H1 (cell line): Measurements from ENCODE around the gene SNX13. TPM values are rescaled to one million over a fixed set of nuclear protein-coding genes. Genes with fewer than 3 reads are reported as not detected.

Source experiments
- CTCF ChIA-PET: fragments of 300-600 bp; sonication (Branson Sonifier 250); formaldehyde crosslinking; loops from one replicate; lab custom pipeline; 2021; ENCODE audit not compliant: partially characterized antibody; lab: Charles Lee
- POLR2A ChIA-PET: fragments of 300-600 bp; sonication (Branson Sonifier 250); formaldehyde crosslinking; loops from one replicate; lab custom pipeline; 2021; ENCODE audit warnings: inconsistent platforms; ENCODE audit not compliant: partially characterized antibody; lab: Charles Lee
- DNase-seq, 2 experiments: peaks; one replicate each; pipeline versions ENCODE4 v3.0.0 to v3.0.0-alpha.2; 2010 to 2022; ENCODE audit warnings: low spot score in 2 of 2, low read depth in 1 of 2, mixed read lengths in 1 of 2
- FAIRE-seq: peaks from 2 replicates; lab custom pipeline; 2011; peaks lifted over from hg19 to GRCh38; lab: Jason Lieb, UNC
- H2AFZ ChIP-seq: 2 replicates; pipeline ENCODE4 v1.8.1; 2012; ENCODE audit warnings: low read length, inconsistent platforms
- H2AK5ac ChIP-seq: 2 replicates; pipeline ENCODE4 v1.6.1; 2013; ENCODE audit warnings: low read depth, low read length
- H2BK120ac ChIP-seq: replicated peaks from 2 replicates; pipeline ENCODE3; 2013; ENCODE audit warnings: low read depth, low read length, inconsistent platforms
- H2BK12ac ChIP-seq: 2 replicates; pipeline ENCODE4 v1.6.1; 2013; ENCODE audit warnings: low read depth, low read length
- H2BK15ac ChIP-seq: 2 replicates; pipeline ENCODE4 v1.6.1; 2013; ENCODE audit warnings: low read length
- H2BK20ac ChIP-seq: 2 replicates; pipeline ENCODE4 v1.6.1; 2013; ENCODE audit warnings: low read length
- H2BK5ac ChIP-seq: 2 replicates; pipeline ENCODE4 v1.6.1; 2013; ENCODE audit warnings: low read depth, low read length
- H3K14ac ChIP-seq: 2 replicates; pipeline ENCODE4 v1.6.1; 2013; ENCODE audit warnings: inconsistent platforms; ENCODE audit not compliant: insufficient read length
- H3K18ac ChIP-seq: 2 replicates; pipeline ENCODE4 v1.6.1; 2013; ENCODE audit warnings: low read length; ENCODE audit errors: extremely low read depth
- H3K23ac ChIP-seq: 2 replicates; pipeline ENCODE4 v1.6.1; 2013; ENCODE audit warnings: inconsistent platforms; ENCODE audit not compliant: insufficient read length
- H3K23me2 ChIP-seq: 2 replicates; pipeline ENCODE4 v1.6.1; 2013; ENCODE audit warnings: low read depth, low read length
- H3K27ac ChIP-seq: 2 replicates; pipeline ENCODE4 v1.6.1; 2011; ENCODE audit warnings: low read depth, low read length, inconsistent platforms
- H3K27me3 ChIP-seq, 4 experiments: replicated peaks in 1 of 4; 1 replicate in 1 of 4; 2 replicates in 3 of 4; pipeline versions ENCODE4 v1.6.1 to v1.8.1; 2011 to 2013; ENCODE audit warnings: low read length in 3 of 4, mild to moderate bottlenecking in 3 of 4, inconsistent platforms in 2 of 4, mixed read lengths in 2 of 4, moderate library complexity in 1 of 4; ENCODE audit not compliant: control insufficient read depth in 3 of 4, insufficient read depth in 3 of 4; ENCODE audit errors: extremely low read depth in 1 of 4
- H3K36me3 ChIP-seq, 4 experiments: 2 replicates each; pipeline versions ENCODE4 v1.6.1 to v1.8.1; 2011 to 2013; ENCODE audit warnings: mild to moderate bottlenecking in 4 of 4, low read length in 3 of 4, moderate library complexity in 2 of 4, control low read depth in 1 of 4, inconsistent platforms in 1 of 4; ENCODE audit not compliant: insufficient read depth in 4 of 4, control insufficient read depth in 2 of 4
- H3K4ac ChIP-seq: replicated peaks from 2 replicates; pipeline ENCODE3; 2013; ENCODE audit warnings: low read length, low read depth, mixed read lengths, inconsistent platforms; ENCODE audit not compliant: insufficient read length
- H3K4me1 ChIP-seq, 4 experiments: replicated peaks in 1 of 4; 1 replicate in 1 of 4; 2 replicates in 3 of 4; pipeline versions ENCODE4 v1.6.1 to v1.8.1; 2011 to 2013; ENCODE audit warnings: low read length in 3 of 4, inconsistent platforms in 2 of 4, mixed read lengths in 1 of 4; ENCODE audit not compliant: insufficient read depth in 4 of 4, control insufficient read depth in 3 of 4
- H3K4me2 ChIP-seq, 2 experiments: 2 replicates each; pipeline versions ENCODE4 v1.6.1 to v1.8.1; 2011 to 2013; ENCODE audit warnings: low read depth in 2 of 2, low read length in 2 of 2, control low read depth in 1 of 2, inconsistent platforms in 1 of 2, mild to moderate bottlenecking in 1 of 2; ENCODE audit not compliant: insufficient read depth in 1 of 2
- H3K4me3 ChIP-seq, 4 experiments: fragments of 200-600, 300-600 bp in 1 of 4; sonication (generic), shearing (Covaris generic), sonication (Bioruptor Twin) in 1 of 4; 2 replicates each; pipeline versions ENCODE4 v1.5.1 to v1.8.1; 2011 to 2016; ENCODE audit warnings: low read length in 4 of 4, low read depth in 3 of 4, control low read depth in 2 of 4, inconsistent platforms in 2 of 4, mild to moderate bottlenecking in 2 of 4, mixed read lengths in 1 of 4, moderate library complexity in 1 of 4; ENCODE audit not compliant: insufficient read depth in 2 of 4; ENCODE audit errors: extremely low read depth in 1 of 4
- H3K56ac ChIP-seq: replicated peaks from 2 replicates; pipeline ENCODE3; 2013; ENCODE audit warnings: low read depth, mild to moderate bottlenecking, mixed read lengths, low read length, inconsistent platforms; ENCODE audit not compliant: insufficient read length
- H3K79me1 ChIP-seq: 2 replicates; pipeline ENCODE4 v1.6.1; 2013; ENCODE audit warnings: low read depth, low read length, control low read depth
- H3K79me2 ChIP-seq, 2 experiments: 2 replicates each; pipeline versions ENCODE4 v1.6.1 to v1.8.1; 2012 to 2013; ENCODE audit warnings: low read length in 2 of 2, mild to moderate bottlenecking in 2 of 2, inconsistent platforms in 1 of 2; ENCODE audit not compliant: insufficient read depth in 2 of 2, control insufficient read depth in 1 of 2
- H3K9ac ChIP-seq, 4 experiments: replicated peaks in 1 of 4; 1 replicate in 1 of 4; 2 replicates in 3 of 4; pipeline versions ENCODE4 v1.6.1 to v1.8.1; 2011 to 2013; ENCODE audit warnings: low read depth in 3 of 4, low read length in 3 of 4, control low read depth in 2 of 4, mild to moderate bottlenecking in 2 of 4, moderate library complexity in 2 of 4, inconsistent platforms in 1 of 4; ENCODE audit errors: extremely low read depth in 1 of 4
- H3K9me3 ChIP-seq, 2 experiments: 2 replicates each; pipeline versions ENCODE4 v1.6.1 to v1.8.1; 2012 to 2013; ENCODE audit warnings: mild to moderate bottlenecking in 2 of 2, moderate library complexity in 2 of 2, control low read depth in 1 of 2, inconsistent platforms in 1 of 2, low read depth in 1 of 2, low read length in 1 of 2, mixed read lengths in 1 of 2; ENCODE audit not compliant: insufficient read depth in 2 of 2
- H4K20me1 ChIP-seq, 2 experiments: replicated peaks in 1 of 2; 2 replicates each; pipeline versions ENCODE3 to v1.8.1; 2011 to 2013; ENCODE audit warnings: inconsistent platforms in 2 of 2, low read length in 2 of 2, mild to moderate bottlenecking in 1 of 2; ENCODE audit not compliant: insufficient read depth in 2 of 2, control insufficient read depth in 1 of 2
- H4K5ac ChIP-seq: 2 replicates; pipeline ENCODE4 v1.6.1; 2013; ENCODE audit warnings: low read length, low read depth, mixed read lengths, inconsistent platforms; ENCODE audit not compliant: insufficient read length
- H4K8ac ChIP-seq: 2 replicates; pipeline ENCODE4 v1.8.0; 2013; ENCODE audit warnings: mild to moderate bottlenecking, moderate library complexity, low read length, inconsistent platforms; ENCODE audit not compliant: insufficient read depth; ENCODE audit errors: extremely low read depth
- H4K91ac ChIP-seq: replicated peaks from 2 replicates; pipeline ENCODE3; 2013; ENCODE audit warnings: low read length, mixed read lengths, inconsistent platforms; ENCODE audit not compliant: insufficient read length
- EGR1 ChIP-seq: IDR thresholded peaks from 2 replicates; pipeline ENCODE4 v1.6.1; 2011; ENCODE audit warnings: low read depth, low read length, borderline replicate concordance
- RAD21 ChIP-seq, 2 experiments: IDR thresholded peaks in 1 of 2; conservative IDR thresholded peaks in 1 of 2; 2 replicates each; pipeline ENCODE4 v1.6.1; 2011; ENCODE audit warnings: low read depth in 2 of 2, low read length in 2 of 2, improper control_type of control experiment in 1 of 2, inconsistent platforms in 1 of 2, mild to moderate bottlenecking in 1 of 2, moderate library complexity in 1 of 2
- RBBP5 ChIP-seq: IDR thresholded peaks from 2 replicates; pipeline ENCODE4 v1.7.1; 2012; ENCODE audit warnings: low read depth, mild to moderate bottlenecking, inconsistent platforms, low read length, moderate library complexity, borderline replicate concordance
- RFX5 ChIP-seq: IDR thresholded peaks from 2 replicates; pipeline ENCODE4 v1.6.1; 2011; ENCODE audit warnings: low read depth, low read length, improper control_type of control experiment, borderline replicate concordance
- SIN3A ChIP-seq, 2 experiments: IDR thresholded peaks in 1 of 2; conservative IDR thresholded peaks in 1 of 2; 2 replicates each; pipeline ENCODE4 v1.6.1; 2011 to 2012; ENCODE audit warnings: low read length in 2 of 2, improper control_type of control experiment in 1 of 2, low read depth in 1 of 2, mild to moderate bottlenecking in 1 of 2
- SIRT6 ChIP-seq: IDR thresholded peaks from one replicate; pipeline ENCODE4 v1.7.1; 2012; ENCODE audit warnings: low read length, inconsistent platforms
- SIX5 ChIP-seq: IDR thresholded peaks from 2 replicates; pipeline ENCODE4 v1.6.1; 2011; ENCODE audit warnings: mild to moderate bottlenecking, low read depth, low read length
- SRF ChIP-seq: IDR thresholded peaks from 2 replicates; pipeline ENCODE4 v1.6.1; 2011; ENCODE audit warnings: mild to moderate bottlenecking, low read depth, low read length, moderate library complexity
- TAF1 ChIP-seq: IDR thresholded peaks from 2 replicates; pipeline ENCODE4 v1.6.1; 2011; ENCODE audit warnings: mild to moderate bottlenecking, low read depth, low read length
- TCF12 ChIP-seq: IDR thresholded peaks from 2 replicates; pipeline ENCODE4 v1.6.1; 2011; ENCODE audit warnings: low read depth, mild to moderate bottlenecking, low read length
- TEAD4 ChIP-seq: IDR thresholded peaks from 2 replicates; pipeline ENCODE4 v1.6.1; 2012; ENCODE audit warnings: low read depth, low read length, inconsistent platforms, mixed read lengths
- ZNF274 ChIP-seq: IDR thresholded peaks from 2 replicates; pipeline ENCODE4 v1.7.0; 2012; ENCODE audit warnings: low read length, borderline replicate concordance; ENCODE audit errors: extremely low read depth
- WGBS, 2 experiments: shearing (Covaris generic) in 1 of 2; methylation state at CpG; one replicate each; pipeline versions ENCODE4 v1.1.6 to v1.1.7; 2013 to 2015; ENCODE audit warnings: low lambda C conversion rate in 2 of 2, mixed read lengths in 2 of 2, inconsistent platforms in 1 of 2, low coverage in 1 of 2, missing lambda C conversion rate in 1 of 2; ENCODE audit not compliant: insufficient replicate concordance in 2 of 2, insufficient coverage in 1 of 2, insufficient read length in 1 of 2; ENCODE audit errors: extremely low coverage in 1 of 2, missing lambda C conversion rate in 1 of 2; 5-methylcytosine and 5-hydroxymethylcytosine counted together
- polyA plus RNA-seq, 7 experiments: library from polyadenylated mRNA; depleted of rRNA in 3 of 7; stranded (reverse) in 5 of 7; unstranded in 2 of 7; fragments of >200 nt in 5 of 7; fragments of 200-250 nt in 2 of 7; gene quantifications; 1 replicate in 5 of 7; 2 replicates in 1 of 7; 4 replicates in 1 of 7; pipeline versions ENCODE4 v1.2.1 to v1.2.3, GENCODE V29; 2011 to 2013; ENCODE audit warnings: missing spikeins in 2 of 7, mixed read lengths in 2 of 7
- total RNA-seq: library from RNA; stranded (reverse); fragmentation: NEBNext Ultra II Directional; extraction: Animal tissue kit (Norgen Biotek cat#: 25700); gene quantifications from 2 replicates; pipeline ENCODE4 v1.2.1, GENCODE V29; 2021

SNX13 gene
- total and polyA plus RNA-seq, 2 of the 8 experiments (the other 6 are each of a cell fraction or from before 2014, with no cell fraction given), result 5.5 to 27.4 TPM

DNA sequence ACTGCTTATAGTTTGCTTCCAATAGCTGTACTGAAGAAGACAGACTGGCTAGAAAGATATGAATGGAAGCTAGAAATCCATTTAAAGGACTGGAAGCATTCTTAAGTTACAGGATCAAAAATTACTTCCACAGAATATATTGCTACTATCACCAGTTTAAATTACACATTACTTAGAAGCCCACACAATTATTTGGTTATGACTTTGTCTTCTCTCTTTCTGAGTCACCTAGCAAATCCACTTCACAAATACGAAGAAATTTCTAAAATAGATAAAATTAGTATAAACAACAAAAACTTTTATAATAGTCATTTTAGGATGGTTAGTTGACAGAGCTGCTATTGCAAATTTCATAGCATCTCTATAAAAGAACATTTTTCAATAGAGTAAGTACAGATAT, 108.1 kb downstream of the SNX13 start:
- ChIA-PET CTCF (interaction anchor here (1.6 kb wide), 1 partner anchor 160 kb away, joined by 3 read pairs; no protein-coding TSS in a partner anchor), POLR2A (no interaction called here)
- Histone ChIP-seq H3K18ac (no peak overlapping the region), H4K91ac (no peak overlapping the region), H4K5ac (no peak overlapping the region), H3K23ac (no peak overlapping the region), H3K27ac (no peak overlapping the region), H3K4ac (no peak overlapping the region), H2BK120ac (no peak overlapping the region), H3K9ac (no peak overlapping the region), H3K23me2 (no peaks in the 10 kb centered on the region), H2AK5ac (no peak overlapping the region), H3K14ac (no peak overlapping the region), H2AFZ (no peak overlapping the region), H3K4me2 (no peak overlapping the region), H3K4me1 (no peaks in the 10 kb centered on the region), H2BK5ac (no peak overlapping the region), H4K8ac (no peak overlapping the region), H3K4me3 (no peak overlapping the region), H2BK12ac (no peak overlapping the region), H4K20me1 (no peaks in the 10 kb centered on the region), H3K56ac (no peak overlapping the region), H2BK15ac (no peak overlapping the region), H3K79me1 (no peaks in the 10 kb centered on the region), H2BK20ac (no peak overlapping the region), H3K36me3 (no peaks in the 10 kb centered on the region; a peak in 1 of 8 replicates), H3K27me3 (no peaks in the 10 kb centered on the region), H3K9me3 (no peaks in the 10 kb centered on the region), H3K79me2 (no peaks in the 10 kb centered on the region)
- 96% methylated on average over 1 of the region's 1 CpG; no CpG with 5 or more reads in 1 of the 2 experiments for WGBS, 2 experiments
- no peak for DNase-seq
- no peak for FAIRE-seq
- TF ChIP-seq TCF12, result no peak
- no peak for TF ChIP-seq TAF1
- TF ChIP-seq SRF, result no peak
- TF ChIP-seq RFX5, result no peak
- no peak for TF ChIP-seq EGR1
- TF ChIP-seq ZNF274, result no peak
- TF ChIP-seq SIX5, result no peak
- TF ChIP-seq RBBP5, result no peak
- no peak for TF ChIP-seq RAD21 (IDR thresholded peaks at IDR 0.05 in 1 of 2, conservative IDR thresholded peaks at IDR 0.05 in 1 of 2; ENCODE audit: low read depth in 2 of 2, low read length in 2 of 2)
- no peak for TF ChIP-seq SIN3A (conservative IDR thresholded peaks at IDR 0.05 in 1 of 2, IDR thresholded peaks at IDR 0.05 in 1 of 2; ENCODE audit: low read depth in 1 of 2, low read length in 2 of 2)
- no peak for TF ChIP-seq TEAD4
- TF ChIP-seq SIRT6, result no peak
